Measurements from ENCODE around the gene MAD1L1. TPM values are rescaled to one million over a fixed set of nuclear protein-coding genes. Genes with fewer than 3 reads are reported as not detected.

Gene MAD1L1
- total RNA-seq, 1 experiment from 2014 or later, result 38.5 TPM

DNA sequence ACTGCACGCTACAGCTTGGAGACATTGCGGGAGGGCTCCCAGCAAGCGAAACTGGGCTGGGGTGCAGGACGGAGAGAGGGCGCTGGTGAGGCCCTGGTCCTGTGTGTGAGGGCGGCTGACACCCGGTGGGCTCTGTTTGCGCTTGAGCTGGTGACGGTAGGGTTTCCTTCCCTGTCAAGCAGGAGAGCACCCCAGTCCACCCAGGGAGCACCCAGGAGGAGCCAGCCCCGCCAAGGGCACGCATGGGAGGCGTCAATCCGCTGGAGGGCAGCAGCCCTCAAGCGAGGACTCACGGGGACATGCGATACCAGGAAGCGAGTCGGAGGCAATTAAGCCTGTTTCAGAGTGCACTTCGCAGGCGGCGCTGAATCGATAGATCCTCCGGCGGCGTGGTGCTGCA, 109.4 kb downstream of the MAD1L1 start:
- intact Hi-C loops (cut with micrococcal nuclease), result no loop called here
- no peaks in the 10 kb centered on the region; a peak in 1 of 4 replicates for H3K36me3 ChIP-seq (ENCODE audit: control insufficient read depth in 1 of 2, insufficient read depth in 2 of 2, low read length in 2 of 2)

More for the DNA sequence above, 109.4 kb downstream of the MAD1L1 start:
- peaks cover 0 to 7% of the 10 kb centered on the region in 2 experiments; a peak in 1 of 4 replicates for H3K4me1 ChIP-seq (ENCODE audit: control insufficient read depth in 1 of 2, insufficient read depth in 2 of 2, low read length in 2 of 2)
- H3K4me2 ChIP-seq (ENCODE audit: low read length), result no peak overlapping the region
- no peak overlapping the region for H3K27ac ChIP-seq (ENCODE audit: low read depth, low read length)
- no peaks in the 10 kb centered on the region for H3K9me3 ChIP-seq (ENCODE audit: control insufficient read depth in 1 of 2, insufficient read depth in 1 of 2, low read depth in 1 of 2, low read length in 2 of 2)
- no peak overlapping the region for H3K4me3 ChIP-seq (replicated peaks in 1 of 2; ENCODE audit: low read depth in 1 of 2, low read length in 2 of 2)
- BruUV-seq (replicated peaks), result no TSS peak
- H3K9me2 ChIP-seq (ENCODE audit: insufficient read depth), result no peaks in the 10 kb centered on the region
- no peak for ATAC-seq
- no peak for DNase-seq (ENCODE audit: low read depth, low spot score)
- RAD21 ChIA-PET (ENCODE audit: low non-redundant PET in 1 of 2, low total read pairs in 2 of 2, uncharacterized antibody in 2 of 2, unreplicated experiment in 2 of 2), result no interaction called here
- no peaks in the 10 kb centered on the region for H3K79me2 ChIP-seq (ENCODE audit: insufficient read depth, low read length)
- H3K9ac ChIP-seq (ENCODE audit: low read length), result no peak overlapping the region
- TF ChIP-seq REST (IDR thresholded peaks at IDR 0.05; ENCODE audit: low read depth) (no peak), ZNF274 (IDR thresholded peaks at IDR 0.05; ENCODE audit: low read depth, low read length) (no peak), JUND (IDR thresholded peaks at IDR 0.05) (no peak), SIN3A (IDR thresholded peaks at IDR 0.05; ENCODE audit: low read depth) (no peak), POLR2AphosphoS5 (IDR thresholded peaks at IDR 0.05; ENCODE audit: low read depth, low read length) (no peak), SRF (IDR thresholded peaks at IDR 0.05; ENCODE audit: low read depth) (no peak), EZH2 (IDR thresholded peaks at IDR 0.05) (no peak), CBX3 (IDR thresholded peaks at IDR 0.05; ENCODE audit: low read depth) (no peak), MAX (IDR thresholded peaks at IDR 0.05) (no peak), TCF7L2 (IDR thresholded peaks at IDR 0.05; ENCODE audit: borderline replicate concordance, extremely low read depth, insufficient read depth, insufficient read length) (no peak), EGR1 (IDR thresholded peaks at IDR 0.05; ENCODE audit: low read depth) (no peak), RAD21 (IDR thresholded peaks at IDR 0.05; ENCODE audit: low read depth) (no peak), ELF1 (IDR thresholded peaks at IDR 0.05; ENCODE audit: borderline replicate concordance, low read depth) (no peak), YY1 (IDR thresholded peaks at IDR 0.05; ENCODE audit: extremely low read depth, insufficient replicate concordance, low read depth, low read length) (no peak), FOSL1 (IDR thresholded peaks at IDR 0.05; ENCODE audit: low read depth) (no peak), SP1 (IDR thresholded peaks at IDR 0.05; ENCODE audit: low read depth) (no peak), CEBPB (IDR thresholded peaks at IDR 0.05; ENCODE audit: low read depth) (no peak)
- TF ChIP-seq, protein P1, sequence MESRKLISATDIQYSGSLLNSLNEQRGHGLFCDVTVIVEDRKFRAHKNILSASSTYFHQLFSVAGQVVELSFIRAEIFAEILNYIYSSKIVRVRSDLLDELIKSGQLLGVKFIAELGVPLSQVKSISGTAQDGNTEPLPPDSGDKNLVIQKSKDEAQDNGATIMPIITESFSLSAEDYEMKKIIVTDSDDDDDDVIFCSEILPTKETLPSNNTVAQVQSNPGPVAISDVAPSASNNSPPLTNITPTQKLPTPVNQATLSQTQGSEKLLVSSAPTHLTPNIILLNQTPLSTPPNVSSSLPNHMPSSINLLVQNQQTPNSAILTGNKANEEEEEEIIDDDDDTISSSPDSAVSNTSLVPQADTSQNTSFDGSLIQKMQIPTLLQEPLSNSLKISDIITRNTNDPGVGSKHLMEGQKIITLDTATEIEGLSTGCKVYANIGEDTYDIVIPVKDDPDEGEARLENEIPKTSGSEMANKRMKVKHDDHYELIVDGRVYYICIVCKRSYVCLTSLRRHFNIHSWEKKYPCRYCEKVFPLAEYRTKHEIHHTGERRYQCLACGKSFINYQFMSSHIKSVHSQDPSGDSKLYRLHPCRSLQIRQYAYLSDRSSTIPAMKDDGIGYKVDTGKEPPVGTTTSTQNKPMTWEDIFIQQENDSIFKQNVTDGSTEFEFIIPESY (IDR thresholded peaks at IDR 0.05; ENCODE audit: extremely low read depth, insufficient replicate concordance, low read length), result no peak
- TF ChIP-seq, protein P2, sequence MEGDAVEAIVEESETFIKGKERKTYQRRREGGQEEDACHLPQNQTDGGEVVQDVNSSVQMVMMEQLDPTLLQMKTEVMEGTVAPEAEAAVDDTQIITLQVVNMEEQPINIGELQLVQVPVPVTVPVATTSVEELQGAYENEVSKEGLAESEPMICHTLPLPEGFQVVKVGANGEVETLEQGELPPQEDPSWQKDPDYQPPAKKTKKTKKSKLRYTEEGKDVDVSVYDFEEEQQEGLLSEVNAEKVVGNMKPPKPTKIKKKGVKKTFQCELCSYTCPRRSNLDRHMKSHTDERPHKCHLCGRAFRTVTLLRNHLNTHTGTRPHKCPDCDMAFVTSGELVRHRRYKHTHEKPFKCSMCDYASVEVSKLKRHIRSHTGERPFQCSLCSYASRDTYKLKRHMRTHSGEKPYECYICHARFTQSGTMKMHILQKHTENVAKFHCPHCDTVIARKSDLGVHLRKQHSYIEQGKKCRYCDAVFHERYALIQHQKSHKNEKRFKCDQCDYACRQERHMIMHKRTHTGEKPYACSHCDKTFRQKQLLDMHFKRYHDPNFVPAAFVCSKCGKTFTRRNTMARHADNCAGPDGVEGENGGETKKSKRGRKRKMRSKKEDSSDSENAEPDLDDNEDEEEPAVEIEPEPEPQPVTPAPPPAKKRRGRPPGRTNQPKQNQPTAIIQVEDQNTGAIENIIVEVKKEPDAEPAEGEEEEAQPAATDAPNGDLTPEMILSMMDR (IDR thresholded peaks at IDR 0.05 in 2 of 3, conservative IDR thresholded peaks at IDR 0.05 in 1 of 3; ENCODE audit: borderline replicate concordance in 1 of 3, insufficient read depth in 1 of 3, low read depth in 2 of 3, low read length in 2 of 3), result no peak
- TF ChIP-seq, protein P3, sequence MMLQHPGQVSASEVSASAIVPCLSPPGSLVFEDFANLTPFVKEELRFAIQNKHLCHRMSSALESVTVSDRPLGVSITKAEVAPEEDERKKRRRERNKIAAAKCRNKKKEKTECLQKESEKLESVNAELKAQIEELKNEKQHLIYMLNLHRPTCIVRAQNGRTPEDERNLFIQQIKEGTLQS (IDR thresholded peaks at IDR 0.05), result no peak
- CTCF ChIA-PET, result no interaction called here
- no peaks in the 10 kb centered on the region for H4K20me1 ChIP-seq (ENCODE audit: insufficient read depth)
- POLR2A ChIA-PET, result no interaction called here
- H2AFZ ChIP-seq (ENCODE audit: low read depth, low read length, poor library complexity, severe bottlenecking), result no peak overlapping the region
- H3K27me3 ChIP-seq (ENCODE audit: insufficient read depth, low read length), result no peaks in the 10 kb centered on the region
